Activated CD8-positive, alpha-beta memory T cell treated with anti-CD3 and anti-CD28 coated beads for 48 hours (primary cell): Measurements from ENCODE around the gene ZNF516.
"Not testable (repeated sequence)": the region's sequence is repeated elsewhere in the genome, so short reads cannot be mapped to it uniquely, and the experiment has no call there.

Source experiments
- DNase-seq, 3 experiments: peaks; one replicate each; pipeline ENCODE4 v3.0.0-alpha.2; 2020; ENCODE audit warnings: low read depth in 2 of 3, low spot score in 2 of 3

ZNF516 gene

GRCh38 chr18:76473521-76473920 is 21.5 kb downstream of the ZNF516 start:
- not testable (repeated sequence) for DNase-seq

- DNase-seq: no peak
Measured at GRCh38 chr18:76472829-76473228, 22.2 kb downstream of the ZNF516 start.

GRCh38 chr18:76471593-76471992 is 23.4 kb downstream of the ZNF516 start:
- DNase-seq: no peak

DNA sequence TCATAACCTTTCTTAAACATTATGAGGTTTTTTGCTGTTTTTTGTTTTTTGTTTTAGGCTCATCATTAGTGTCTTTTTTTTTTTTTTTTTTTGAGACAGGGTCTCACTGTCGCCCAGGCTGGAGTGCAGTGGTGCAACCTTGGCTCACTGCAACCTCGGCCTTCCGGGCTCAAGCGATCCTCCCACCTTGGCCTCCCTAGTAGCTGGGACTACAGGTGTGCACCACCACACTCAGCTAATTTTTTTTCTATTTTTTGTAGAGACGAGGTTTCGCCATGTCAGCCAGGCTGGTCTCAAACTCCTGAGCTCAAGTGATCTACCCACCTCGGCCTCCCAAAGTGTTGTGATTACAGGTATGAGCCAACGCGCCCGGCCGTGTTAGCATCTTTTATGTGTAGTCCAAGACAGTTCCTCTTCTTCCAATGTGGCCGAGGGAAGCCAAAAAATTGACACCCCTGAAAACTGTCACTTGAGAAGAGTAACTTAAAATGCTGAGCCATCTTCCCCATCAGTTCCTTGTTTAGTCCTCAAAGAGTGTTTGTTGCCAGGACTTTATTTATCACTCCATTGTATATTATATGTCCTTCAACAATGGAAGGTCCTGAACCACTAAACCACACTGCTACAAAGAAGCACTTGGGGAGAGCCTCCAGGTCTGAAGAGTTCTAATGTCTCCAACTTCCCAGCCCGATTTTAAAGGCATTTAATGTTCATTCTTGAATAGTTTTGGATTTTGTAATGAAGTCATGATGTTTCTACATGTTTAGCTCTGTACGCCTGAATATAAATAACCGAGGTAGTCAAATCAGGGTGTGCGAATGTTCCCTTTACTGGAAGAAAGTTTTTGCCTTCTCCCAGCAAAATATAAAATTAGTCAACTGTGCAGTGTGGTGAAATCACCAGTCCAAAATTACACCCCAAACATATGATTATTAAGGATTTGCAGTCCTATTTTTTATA is 26.4 kb downstream of the ZNF516 start:
- DNase-seq: no peak

GRCh38 chr18:76467371-76468190 is 27.5 kb downstream of the ZNF516 start:
- DNase-seq: no peak

GRCh38 chr18:76466410-76466991 is 28.5 kb downstream of the ZNF516 start:
- DNase-seq: no peak

DNA sequence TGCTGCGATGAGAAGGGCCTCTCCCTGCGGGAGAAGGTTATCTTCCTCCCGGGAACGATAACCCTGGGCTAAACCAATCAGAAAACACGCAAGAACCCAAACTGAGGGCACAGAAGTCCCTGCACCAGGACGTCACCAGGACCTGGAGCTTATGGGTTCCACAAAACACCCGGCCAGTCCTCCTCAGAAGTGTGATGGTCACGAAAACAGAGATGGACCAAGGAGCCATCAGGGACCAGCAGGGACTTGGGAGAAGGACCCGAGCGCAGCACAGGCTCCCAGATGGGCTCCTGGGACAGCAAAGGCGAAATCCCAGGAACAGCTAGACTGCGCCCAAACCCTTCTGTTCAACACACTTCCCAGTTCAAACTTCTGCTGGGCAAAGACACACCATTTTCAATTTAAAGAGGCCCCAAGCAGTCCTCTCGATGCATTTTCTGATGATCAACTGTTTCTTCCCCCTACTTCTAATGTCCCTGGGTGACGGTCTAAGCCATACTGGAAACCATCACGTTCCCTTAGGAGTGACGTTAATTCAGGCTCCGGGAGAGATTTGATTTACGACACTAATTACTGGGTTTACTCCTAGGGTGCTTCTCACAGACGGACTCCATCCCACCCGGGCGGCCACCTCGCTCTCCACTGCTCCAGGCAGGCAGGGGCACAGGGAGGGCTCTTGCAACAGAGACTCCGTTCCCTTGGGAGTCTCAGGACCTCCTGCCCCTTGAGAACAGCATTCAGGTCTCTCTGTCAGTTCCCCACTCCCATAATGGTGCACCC is 29.2 kb downstream of the ZNF516 start:
- DNase-seq: no peak

GRCh38 chr18:76464281-76465259 is 30.5 kb downstream of the ZNF516 start:
- DNase-seq: no peak

GRCh38 chr18:76463872-76464271 is 31.2 kb downstream of the ZNF516 start:
- DNase-seq: no peak

GRCh38 chr18:76463358-76463757 is 31.7 kb downstream of the ZNF516 start:
- no peak for DNase-seq

- DNase-seq: no peak
Measured at GRCh38 chr18:76462326-76462694, 32.7 kb downstream of the ZNF516 start.

DNA sequence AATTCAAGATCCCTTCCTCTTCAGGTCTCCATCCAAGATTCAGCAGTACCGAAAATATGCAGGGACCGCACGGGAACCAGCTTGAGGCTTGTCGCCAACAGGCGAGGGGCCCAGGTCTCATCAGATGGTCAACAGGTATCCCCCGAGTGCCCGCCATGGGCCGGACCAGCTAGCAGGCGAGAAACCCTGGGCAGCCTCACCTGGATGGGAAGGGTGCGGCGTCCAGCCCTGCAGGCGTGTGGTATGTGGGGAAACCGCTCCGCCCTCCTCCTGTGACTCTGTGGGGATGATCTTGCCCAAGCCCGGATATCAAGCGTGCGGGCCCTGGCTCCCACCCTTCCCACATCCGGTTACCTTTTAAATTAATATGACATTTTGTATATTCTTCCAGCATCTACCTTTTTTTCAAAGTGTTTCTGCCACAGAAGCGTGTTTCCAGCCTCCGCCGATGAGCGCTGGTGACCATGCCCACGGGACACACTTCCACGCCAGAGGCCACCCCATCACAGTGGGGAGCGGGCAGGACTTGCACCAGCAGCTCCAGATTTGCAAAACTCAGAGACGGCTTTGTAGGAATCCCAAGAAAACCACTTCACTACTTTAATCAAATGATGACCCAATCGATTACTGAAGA is 33.2 kb downstream of the ZNF516 start:
- no peak for DNase-seq

DNA sequence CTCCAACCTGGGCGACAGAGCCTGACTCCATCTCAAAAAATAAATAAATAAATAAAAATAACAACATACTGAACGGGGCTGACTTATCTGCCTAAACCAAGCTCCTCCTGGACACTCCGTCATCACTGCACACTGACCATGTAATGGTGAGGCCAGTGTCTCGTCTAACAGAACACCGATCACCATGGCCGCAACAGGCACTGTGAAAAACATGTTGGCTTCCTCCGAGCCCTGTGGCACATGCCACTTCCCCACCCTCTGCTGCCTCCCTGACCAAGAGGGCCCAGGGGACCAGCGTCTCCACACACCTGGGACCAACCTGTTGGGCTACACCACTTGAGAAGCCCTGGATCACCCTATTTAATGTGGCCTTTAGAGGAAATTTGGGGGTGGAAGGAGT is 33.9 kb downstream of the ZNF516 start:
- no peak for DNase-seq

GRCh38 chr18:76460482-76460881 is 34.6 kb downstream of the ZNF516 start:
- DNase-seq: no peak

DNA sequence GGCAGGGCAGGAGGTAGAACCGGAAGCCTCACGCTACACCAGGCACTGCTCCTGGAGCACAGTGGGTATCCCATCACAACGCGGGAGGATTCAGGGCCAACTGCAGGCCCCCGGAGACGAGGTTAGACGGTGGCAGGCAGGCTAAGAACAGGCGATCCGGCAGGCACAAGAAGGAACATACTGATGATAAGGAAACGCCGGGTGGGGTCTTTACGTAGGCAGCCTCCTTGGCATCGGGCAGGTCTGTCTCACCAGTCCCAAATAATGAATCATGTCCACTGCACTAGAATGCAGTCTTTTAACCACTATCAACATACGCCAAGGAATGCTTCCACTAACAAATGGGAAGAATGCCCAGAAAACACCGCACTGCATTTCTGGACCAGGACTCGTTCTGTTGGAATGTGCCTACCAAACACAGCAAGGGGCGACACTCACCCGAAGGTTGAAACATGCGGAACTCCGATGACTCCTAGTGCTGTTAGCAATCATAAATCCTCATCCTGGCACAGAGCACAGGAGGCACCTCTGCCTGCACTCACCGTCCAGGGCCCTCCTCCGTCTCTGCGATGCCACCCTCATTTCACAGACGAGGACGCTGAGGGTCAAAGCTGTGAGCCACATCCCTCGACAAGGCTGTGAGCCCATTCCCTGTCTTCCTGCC is 35.2 kb downstream of the ZNF516 start:
- no peak for DNase-seq

GRCh38 chr18:76459312-76459686 is 35.7 kb downstream of the ZNF516 start:
- DNase-seq: no peak

DNA sequence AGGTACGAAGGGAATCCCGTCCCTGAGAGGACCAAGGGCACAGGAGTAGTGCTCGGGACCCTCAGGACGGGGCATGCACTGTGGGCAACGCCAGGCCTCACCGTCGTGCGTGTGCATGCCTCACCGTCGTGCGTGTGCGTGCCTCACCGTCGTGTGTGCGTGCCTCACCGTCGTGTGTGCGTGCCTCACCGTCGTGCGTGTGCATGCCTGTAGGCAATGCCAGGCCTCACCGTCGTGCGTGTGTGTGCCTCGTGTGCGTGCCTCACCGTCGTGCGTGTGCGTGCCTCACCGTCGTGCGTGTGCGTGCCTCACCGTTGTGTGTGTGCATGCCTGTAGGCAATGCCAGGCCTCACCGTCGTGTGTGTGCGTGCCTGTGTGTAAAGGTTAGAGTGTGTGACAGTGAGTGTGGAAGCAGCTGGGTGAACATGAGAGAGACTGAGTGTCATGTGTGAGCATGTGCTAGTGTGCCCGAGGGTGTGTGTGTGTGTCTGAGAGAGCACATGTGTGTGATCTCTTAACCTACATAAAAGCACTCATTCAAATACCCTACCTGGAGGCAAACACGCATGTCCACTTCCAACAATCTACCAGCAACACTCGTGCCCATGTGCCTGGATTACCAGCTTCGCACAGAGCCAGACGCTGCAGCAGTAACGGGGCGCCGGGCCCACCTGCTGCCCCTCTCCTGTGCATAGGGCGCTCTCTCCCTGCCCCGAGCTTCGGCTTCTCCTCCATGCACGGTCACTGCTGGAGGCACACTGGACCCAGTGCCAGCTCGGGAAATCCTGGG is 36.3 kb downstream of the ZNF516 start:
- DNase-seq: no peak

- no peak for DNase-seq
Measured at GRCh38 chr18:76457957-76458356, 37.1 kb downstream of the ZNF516 start.
